Endothelial cell of umbilical vein (primary cell): ENCODE data around the gene CNPY1. TPM values are rescaled to one million over a fixed set of nuclear protein-coding genes. Genes with fewer than 3 reads are reported as not detected.

Experiments
- BruUV-seq: library from RNA; stranded (reverse); fragments of 400-500 nt; replicated peaks from 2 replicates; lab custom pipeline; 2021; lab: Mats Ljungman, UMichigan
- CTCF ChIA-PET: fragments of 300-600, 350-600 bp; sonication (Branson Sonifier 250); formaldehyde crosslinking; loops from one replicate; lab custom pipeline; 2021; ENCODE audit warnings: antibody characterized with exemption, inconsistent platforms; lab: Charles Lee
- POLR2A ChIA-PET: fragments of 300-600, 350-600 bp; sonication (Branson Sonifier 250); formaldehyde crosslinking; loops from one replicate; lab custom pipeline; 2021; ENCODE audit warnings: antibody characterized with exemption, inconsistent platforms; lab: Charles Lee
- DNase-seq: peaks from one replicate; pipeline ENCODE4 v3.0.0-alpha.2; 2011; ENCODE audit warnings: low read depth, low spot score
- FAIRE-seq: peaks from 2 replicates; lab custom pipeline; 2011; peaks lifted over from hg19 to GRCh38; lab: Jason Lieb, UNC
- H2AFZ ChIP-seq: 2 replicates; pipeline ENCODE4 v1.6.0; 2012; ENCODE audit warnings: low read depth, low read length, control low read depth, inconsistent platforms
- H3K27ac ChIP-seq: 2 replicates; pipeline ENCODE4 v1.5.1; 2011; ENCODE audit warnings: low read depth, mild to moderate bottlenecking, control low read depth, low read length, moderate library complexity; ENCODE audit not compliant: insufficient read depth
- H3K27me3 ChIP-seq, 2 experiments: 2 replicates each; pipeline versions ENCODE4 v1.6.0 to v1.6.1; 2011; ENCODE audit warnings: low read length in 2 of 2, mixed read lengths in 1 of 2; ENCODE audit not compliant: control insufficient read depth in 2 of 2, insufficient read depth in 2 of 2
- H3K36me3 ChIP-seq, 2 experiments: 2 replicates in 1 of 2; 3 replicates in 1 of 2; pipeline ENCODE4 v1.5.1; 2011; ENCODE audit warnings: low read length in 2 of 2, mild to moderate bottlenecking in 1 of 2, moderate library complexity in 1 of 2; ENCODE audit not compliant: control insufficient read depth in 2 of 2, insufficient read depth in 2 of 2; ENCODE audit errors: extremely low read depth in 1 of 2
- H3K4me1 ChIP-seq: 3 replicates; pipeline ENCODE4 v1.5.1; 2011; ENCODE audit warnings: mild to moderate bottlenecking, low read length; ENCODE audit not compliant: control insufficient read depth, insufficient read depth; ENCODE audit errors: extremely low read depth
- H3K4me2 ChIP-seq: 2 replicates; pipeline ENCODE4 v1.6.1; 2011; ENCODE audit warnings: low read length, control low read depth, mixed read lengths; ENCODE audit not compliant: insufficient read depth
- H3K4me3 ChIP-seq, 3 experiments: fragments of 200-600 bp in 1 of 3; sonication (generic), shearing (Covaris generic) in 1 of 3; replicated peaks in 1 of 3; 2 replicates each; pipeline ENCODE4 v1.5.1; 2011 to 2016; ENCODE audit warnings: control low read depth in 3 of 3, low read length in 3 of 3, mild to moderate bottlenecking in 2 of 3, inconsistent platforms in 1 of 3, low read depth in 1 of 3, moderate library complexity in 1 of 3; ENCODE audit not compliant: insufficient read depth in 1 of 3
- H3K79me2 ChIP-seq: 2 replicates; pipeline ENCODE4 v1.6.0; 2012; ENCODE audit warnings: low read length, inconsistent platforms; ENCODE audit not compliant: control insufficient read depth, insufficient read depth
- H3K9ac ChIP-seq: replicated peaks from 2 replicates; pipeline ENCODE3; 2011; ENCODE audit warnings: low read length, control low read depth; ENCODE audit not compliant: insufficient read depth; ENCODE audit errors: extremely low read depth
- H3K9me1 ChIP-seq: replicated peaks from 3 replicates; pipeline ENCODE4 v1.6.0; 2011; ENCODE audit warnings: mild to moderate bottlenecking, low read length; ENCODE audit not compliant: control insufficient read depth, insufficient read depth; ENCODE audit errors: extremely low read depth
- H3K9me3 ChIP-seq: replicated peaks from 2 replicates; pipeline ENCODE4 v1.5.1; 2012; ENCODE audit warnings: low read length, inconsistent platforms; ENCODE audit not compliant: control insufficient read depth, insufficient read depth
- H4K20me1 ChIP-seq: replicated peaks from 2 replicates; pipeline ENCODE3; 2011; ENCODE audit warnings: mild to moderate bottlenecking, low read length; ENCODE audit not compliant: control insufficient read depth, insufficient read depth; ENCODE audit errors: extremely low read depth
- EZH2 ChIP-seq: IDR thresholded peaks from 2 replicates; pipeline ENCODE4 v1.6.1; 2012; ENCODE audit warnings: borderline replicate concordance, low read depth, mild to moderate bottlenecking, moderate library complexity, low read length, inconsistent platforms; ENCODE audit not compliant: severe bottlenecking
- FOS ChIP-seq: IDR thresholded peaks from 2 replicates; pipeline ENCODE4 v1.6.1; 2011; ENCODE audit warnings: mild to moderate bottlenecking, low read length, moderate library complexity, borderline replicate concordance; ENCODE audit not compliant: insufficient read depth
- GATA2 ChIP-seq: IDR thresholded peaks from 2 replicates; pipeline ENCODE4 v1.7.0; 2011; ENCODE audit warnings: low read depth, mild to moderate bottlenecking, moderate library complexity, mixed read lengths, low read length; ENCODE audit not compliant: insufficient read length, insufficient read depth
- JUN ChIP-seq: IDR thresholded peaks from 2 replicates; pipeline ENCODE4 v1.6.1; 2011; ENCODE audit warnings: borderline replicate concordance, low read depth; ENCODE audit not compliant: insufficient read length, insufficient read depth
- MAX ChIP-seq: IDR thresholded peaks from 2 replicates; pipeline ENCODE4 v1.6.1; 2011; ENCODE audit not compliant: insufficient read depth, insufficient read length
- MYC ChIP-seq: IDR thresholded peaks from one replicate; pipeline ENCODE4 v1.6.1; 2011; ENCODE audit warnings: mild to moderate bottlenecking, low read depth, low read length
- POLR2A ChIP-seq: IDR thresholded peaks from 2 replicates; pipeline ENCODE4 v1.6.1; 2012; ENCODE audit warnings: low read depth, mild to moderate bottlenecking, control low read depth, low read length
- POLR2AphosphoS5 ChIP-seq: IDR thresholded peaks from 2 replicates; pipeline ENCODE4 v1.6.1; 2012; ENCODE audit warnings: low read depth, mild to moderate bottlenecking, control low read depth, low read length, moderate library complexity; ENCODE audit not compliant: insufficient read depth
- dilution Hi-C: fragments of 300-500 bp; cut with MboI; formaldehyde crosslinking; loops from one replicate; pipeline ENCODE4 v1.15.0; 2019; ENCODE audit warnings: low sequenced_read_pairs; ENCODE audit not compliant: extremely low pct_ligation_motif_present
- intact Hi-C: fragments of 100-400 bp; cut with micrococcal nuclease; formaldehyde crosslinking; loops from one replicate; pipeline ENCODE4 v1.10.0; 2022
- polyA plus RNA-seq, 4 experiments: library from polyadenylated mRNA; depleted of rRNA in 3 of 4; stranded (reverse) in 3 of 4; unstranded in 1 of 4; fragments of >200 nt; gene quantifications; 2 replicates each; pipeline versions ENCODE4 v1.2.1 to v1.2.3, GENCODE V29; 2011 to 2012; ENCODE audit warnings: missing spikeins in 1 of 4
- total RNA-seq: library from RNA; stranded (reverse); gene quantifications from 2 replicates; pipeline ENCODE4 v1.2.3, GENCODE V29; 2021
- TF ChIP-seq, protein P1 (sequence below), 2 donors: IDR thresholded peaks; 1 replicate in 1 of 2; 2 replicates in 1 of 2; pipeline ENCODE4 v1.5.1; 2011; ENCODE audit warnings: low read length in 2 of 2, mild to moderate bottlenecking in 2 of 2, moderate library complexity in 2 of 2, control low read depth in 1 of 2, inconsistent platforms in 1 of 2, low read depth in 1 of 2; ENCODE audit not compliant: insufficient read depth in 1 of 2; ENCODE audit errors: extremely low read depth in 1 of 2

CNPY1 gene
- total and polyA plus RNA-seq, 2 donors (not counting 3 experiments of a cell fraction or from before 2014, with no cell fraction given), result not detected

DNA sequence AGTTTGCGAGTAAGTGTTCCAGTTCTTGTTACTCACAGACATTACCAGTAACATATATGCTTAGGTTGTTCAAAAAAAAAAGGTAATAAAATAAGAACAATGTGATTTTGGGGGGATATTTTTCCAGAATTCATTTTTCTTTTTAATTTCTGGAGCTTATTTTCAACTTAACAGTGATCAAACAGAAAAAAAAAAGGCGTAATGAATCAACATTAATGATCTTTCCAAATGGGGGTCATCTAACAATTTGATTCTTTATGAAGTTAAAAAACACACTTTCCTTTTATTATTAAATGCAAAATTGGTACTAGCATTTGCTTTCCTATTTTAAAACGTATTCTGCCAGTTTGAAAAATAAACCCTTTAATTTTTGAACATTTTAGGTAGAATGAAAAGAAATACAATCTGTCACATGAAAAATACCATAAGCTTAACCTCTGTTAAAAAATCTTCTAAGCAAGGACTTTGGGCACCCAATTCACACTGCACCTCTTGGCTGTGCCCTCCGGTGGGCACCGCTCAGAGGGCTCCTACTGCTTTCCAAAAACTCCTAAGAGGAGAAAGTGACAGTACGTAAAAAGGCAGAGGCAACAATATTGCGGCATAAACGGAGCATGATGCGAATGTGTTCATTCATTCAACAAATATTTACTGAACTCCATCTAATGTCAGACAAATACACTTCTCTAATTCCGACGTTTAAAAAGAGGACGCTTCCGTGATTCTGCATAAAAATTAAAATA lies 32.6 kb downstream of the CNPY1 start:
- intact Hi-C loops, result loop anchor here (5.0 kb wide), 1 partner anchor 51 kb away; no protein-coding TSS in a partner anchor
- no peaks in the 10 kb centered on the region for H3K4me1 ChIP-seq
- no peaks in the 10 kb centered on the region for H3K9me3 ChIP-seq
- DNase-seq, result no peak
- H3K4me2 ChIP-seq, result no peak overlapping the region
- TF ChIP-seq POLR2AphosphoS5 (no peak), EZH2 (no peak), MYC (no peak)
- no peaks in the 10 kb centered on the region for H3K36me3 ChIP-seq
- H3K9me1 ChIP-seq, result no peaks in the 10 kb centered on the region
- H3K9ac ChIP-seq, result no peak overlapping the region
- H2AFZ ChIP-seq, result no peak overlapping the region
- BruUV-seq, result no TSS peak
- FAIRE-seq, result no peak
- CTCF ChIA-PET, result interaction anchor here (2.0 kb wide), 1 partner anchor 14 kb away, joined by 6 read pairs; no protein-coding TSS in a partner anchor
- H3K27ac ChIP-seq, result no peak overlapping the region
- H3K4me3 ChIP-seq, result no peak overlapping the region
- peaks cover 21 to 43% of the 10 kb centered on the region in 2 experiments for H3K27me3 ChIP-seq
- no peaks in the 10 kb centered on the region for H3K79me2 ChIP-seq
- H4K20me1 ChIP-seq, result no peaks in the 10 kb centered on the region
- POLR2A ChIA-PET, result no interaction called here
- dilution Hi-C loops, result no loop called here

GRCh38 chr7:155512246-155512887 lies 34.0 kb downstream of the CNPY1 start:
- no peaks in the 10 kb centered on the region for H3K9me1 ChIP-seq
- no peak overlapping the region for H3K4me3 ChIP-seq
- no TSS peak for BruUV-seq
- dilution Hi-C loops (no loop called here), intact Hi-C loops (loop anchor here (5.0 kb wide), 1 partner anchor 50 kb away; no protein-coding TSS in a partner anchor)
- no peak overlapping the region for H3K27ac ChIP-seq
- no peaks in the 10 kb centered on the region for H4K20me1 ChIP-seq
- no peaks in the 10 kb centered on the region for H3K9me3 ChIP-seq
- FAIRE-seq, result no peak
- H3K79me2 ChIP-seq, result no peaks in the 10 kb centered on the region
- ChIA-PET CTCF (interaction anchor here (2.0 kb wide), 1 partner anchor 12 kb away, joined by 6 read pairs; no protein-coding TSS in a partner anchor), POLR2A (no interaction called here)
- no peak for DNase-seq
- no peaks in the 10 kb centered on the region for H3K4me1 ChIP-seq
- peaks cover 33 to 57% of the 10 kb centered on the region in 2 experiments for H3K27me3 ChIP-seq
- H3K9ac ChIP-seq, result no peak overlapping the region
- H3K4me2 ChIP-seq, result no peak overlapping the region
- H2AFZ ChIP-seq, result no peak overlapping the region
- no peak for TF ChIP-seq MAX
- TF ChIP-seq GATA2, result no peak
- TF ChIP-seq POLR2AphosphoS5, result no peak
- TF ChIP-seq, protein P1, sequence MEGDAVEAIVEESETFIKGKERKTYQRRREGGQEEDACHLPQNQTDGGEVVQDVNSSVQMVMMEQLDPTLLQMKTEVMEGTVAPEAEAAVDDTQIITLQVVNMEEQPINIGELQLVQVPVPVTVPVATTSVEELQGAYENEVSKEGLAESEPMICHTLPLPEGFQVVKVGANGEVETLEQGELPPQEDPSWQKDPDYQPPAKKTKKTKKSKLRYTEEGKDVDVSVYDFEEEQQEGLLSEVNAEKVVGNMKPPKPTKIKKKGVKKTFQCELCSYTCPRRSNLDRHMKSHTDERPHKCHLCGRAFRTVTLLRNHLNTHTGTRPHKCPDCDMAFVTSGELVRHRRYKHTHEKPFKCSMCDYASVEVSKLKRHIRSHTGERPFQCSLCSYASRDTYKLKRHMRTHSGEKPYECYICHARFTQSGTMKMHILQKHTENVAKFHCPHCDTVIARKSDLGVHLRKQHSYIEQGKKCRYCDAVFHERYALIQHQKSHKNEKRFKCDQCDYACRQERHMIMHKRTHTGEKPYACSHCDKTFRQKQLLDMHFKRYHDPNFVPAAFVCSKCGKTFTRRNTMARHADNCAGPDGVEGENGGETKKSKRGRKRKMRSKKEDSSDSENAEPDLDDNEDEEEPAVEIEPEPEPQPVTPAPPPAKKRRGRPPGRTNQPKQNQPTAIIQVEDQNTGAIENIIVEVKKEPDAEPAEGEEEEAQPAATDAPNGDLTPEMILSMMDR (IDR thresholded peaks at IDR 0.05; ENCODE audit: extremely low read depth in 1 of 2, insufficient read depth in 1 of 2, low read depth in 1 of 2, low read length in 2 of 2), result no peak
- TF ChIP-seq MYC, result no peak
- no peak for TF ChIP-seq EZH2
- TF ChIP-seq POLR2A, result no peak
- no peak for TF ChIP-seq JUN
- TF ChIP-seq FOS, result no peak
- H3K36me3 ChIP-seq, result no peaks in the 10 kb centered on the region
